Stimulated activated CD8-positive, alpha-beta memory T cell treated with anti-CD3 and anti-CD28 coated beads, Interleukin-15, amount 100 ng/mL, for 24 hours (primary cell): ENCODE data around the gene KIDINS220.

Experiments used
- DNase-seq: peaks from one replicate; pipeline ENCODE4 v3.0.0-alpha.2; 2020; ENCODE audit warnings: low read depth

The KIDINS220 gene

DNA sequence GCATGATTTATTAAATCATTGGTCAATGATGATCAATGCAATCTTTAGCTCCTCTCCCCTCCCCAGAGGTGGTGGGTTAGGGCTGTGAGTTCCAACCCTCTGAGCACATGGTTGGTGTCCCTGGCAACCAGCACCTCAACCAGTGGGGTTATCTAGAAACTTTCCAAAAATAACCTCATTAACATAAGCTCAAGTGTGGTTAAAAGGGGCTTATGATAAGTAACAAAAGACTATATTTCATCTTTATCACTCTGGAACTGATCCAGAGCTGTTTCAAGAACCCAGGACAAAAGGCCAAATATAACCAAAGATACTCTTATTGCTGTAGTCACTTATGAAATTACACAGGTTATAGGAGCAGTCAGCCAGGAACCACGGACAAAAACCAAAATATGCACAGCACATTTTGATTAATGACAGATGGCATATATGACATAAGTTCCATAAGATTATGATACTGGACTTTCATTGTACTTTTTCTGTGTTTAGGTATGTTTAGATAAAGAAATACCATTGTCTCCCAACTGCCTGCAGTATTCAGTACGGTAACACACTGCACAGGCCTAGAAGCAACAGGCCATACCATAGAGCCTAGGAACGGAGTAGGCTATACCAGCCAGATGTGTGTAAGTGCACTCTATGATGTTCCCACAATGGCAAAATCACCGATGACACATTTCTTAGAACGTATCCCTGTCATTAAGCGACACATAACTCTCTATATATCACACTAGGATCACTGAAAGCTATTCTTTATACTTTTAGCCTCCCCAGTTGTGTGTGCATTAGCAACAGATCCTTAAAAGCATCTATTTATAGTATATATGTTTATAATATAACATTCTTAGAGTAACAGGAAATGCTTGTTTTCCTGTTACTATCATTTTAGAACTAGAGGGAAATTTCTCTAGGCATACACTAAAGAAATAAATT lies 31.9 kb downstream of the KIDINS220 start:
- DNase-seq: no peak

DNA sequence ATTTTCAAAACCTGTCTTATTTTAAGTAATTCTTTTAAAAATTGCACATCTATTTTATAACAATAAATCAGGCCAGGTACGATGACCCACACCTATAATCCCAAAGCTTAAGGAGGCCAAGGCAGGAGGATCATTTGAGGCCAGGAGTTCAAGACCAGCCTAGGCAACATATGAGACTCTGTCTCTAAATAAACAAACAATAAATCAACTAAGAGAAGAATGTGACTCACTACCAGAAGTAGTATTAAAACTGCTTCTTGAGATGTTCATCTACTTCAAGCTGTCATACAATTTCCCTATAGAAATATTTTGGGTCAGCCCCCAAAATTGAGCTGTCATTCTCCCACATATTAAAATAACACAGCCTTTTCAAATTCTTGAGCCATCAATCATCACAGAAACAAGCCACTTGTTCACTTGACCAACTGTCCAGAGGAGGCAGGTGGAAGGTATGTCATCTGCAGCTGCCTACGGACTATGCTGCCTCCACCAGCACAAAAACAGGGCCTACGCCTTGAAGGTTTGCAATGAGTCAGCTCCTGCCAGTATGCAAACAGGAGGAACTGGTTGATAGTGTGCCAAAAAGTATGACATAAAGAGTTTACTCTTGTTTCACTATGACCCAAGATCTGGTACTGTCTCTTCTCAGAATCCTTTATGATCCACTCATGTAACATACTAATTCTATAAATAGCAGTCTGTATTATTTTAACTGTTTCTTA lies 33.6 kb downstream of the KIDINS220 start:
- DNase-seq: no peak

DNA sequence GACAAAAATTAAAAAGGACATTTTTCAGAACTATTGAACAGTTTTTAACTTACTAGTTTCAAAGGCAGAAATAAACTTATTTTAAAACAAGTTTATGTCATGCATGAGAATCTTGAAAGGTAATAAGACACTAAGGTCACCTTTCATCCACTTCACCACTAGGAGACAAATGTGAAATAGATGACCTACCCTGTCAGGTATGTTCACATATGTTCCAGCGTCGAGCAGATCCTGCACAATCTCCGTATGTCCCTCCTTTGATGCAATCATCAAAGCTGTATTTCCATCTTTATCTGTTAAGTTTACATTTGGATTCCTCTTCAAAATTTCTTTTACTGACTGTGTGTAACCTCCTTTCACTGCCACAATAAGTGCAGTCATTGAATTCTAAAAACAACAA lies 34.7 kb downstream of the KIDINS220 start:
- no peak for DNase-seq

DNA sequence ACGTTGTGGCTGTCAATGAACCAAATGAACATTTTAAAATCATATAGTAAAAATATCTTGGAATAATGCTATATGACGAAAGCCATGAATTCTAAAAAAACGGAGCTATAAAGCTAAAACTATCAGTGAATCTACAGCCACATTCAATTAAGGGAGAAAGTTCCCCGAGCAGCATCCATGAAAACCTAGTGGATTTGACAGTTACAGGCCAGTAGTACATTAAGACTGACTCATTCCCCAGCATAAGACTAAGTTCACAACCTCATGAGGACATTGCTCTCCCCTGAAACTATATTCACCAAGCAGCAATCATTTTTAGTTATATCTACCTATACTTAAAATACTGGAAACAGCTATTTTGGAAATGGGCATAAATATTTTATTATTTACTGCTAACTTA lies 36.6 kb downstream of the KIDINS220 start:
- DNase-seq: no peak

DNA sequence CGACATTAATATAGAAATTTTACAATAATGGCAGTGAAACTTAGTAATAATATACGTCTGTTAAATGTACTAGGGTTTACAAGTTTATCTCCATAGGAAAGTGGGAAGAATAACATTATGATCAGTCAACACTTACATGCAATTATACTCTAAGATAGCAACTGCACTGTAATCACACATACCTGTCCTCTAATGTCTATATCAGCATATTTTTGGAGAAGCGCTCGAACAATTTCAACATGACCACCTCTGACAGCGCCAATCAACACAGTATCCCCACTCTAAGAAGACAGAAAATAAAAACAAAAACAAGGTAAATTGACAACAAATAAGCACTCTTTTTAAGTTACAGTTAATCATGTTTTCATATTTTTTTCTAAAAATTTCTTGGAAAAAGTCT lies 37.2 kb downstream of the KIDINS220 start:
- DNase-seq: no peak

DNA sequence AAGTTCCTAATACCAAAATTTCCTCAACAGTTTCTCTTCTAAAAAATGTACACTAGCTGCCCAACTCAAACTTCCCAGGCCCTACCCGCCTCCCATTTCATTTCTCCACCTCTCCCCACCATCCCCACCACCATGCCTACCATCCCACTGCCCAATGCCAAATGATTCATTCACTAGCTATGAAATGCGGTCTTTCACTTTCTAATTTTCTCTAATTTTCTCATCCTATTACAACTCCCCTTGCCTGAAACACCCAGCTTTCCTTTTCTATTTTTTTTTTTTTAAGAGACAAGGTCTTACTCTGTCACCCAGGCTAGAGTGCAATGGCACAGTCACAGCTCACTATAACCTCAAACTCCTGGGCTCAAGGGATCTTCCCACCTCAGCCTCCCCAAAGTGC lies 38.4 kb downstream of the KIDINS220 start:
- no peak for DNase-seq

DNA sequence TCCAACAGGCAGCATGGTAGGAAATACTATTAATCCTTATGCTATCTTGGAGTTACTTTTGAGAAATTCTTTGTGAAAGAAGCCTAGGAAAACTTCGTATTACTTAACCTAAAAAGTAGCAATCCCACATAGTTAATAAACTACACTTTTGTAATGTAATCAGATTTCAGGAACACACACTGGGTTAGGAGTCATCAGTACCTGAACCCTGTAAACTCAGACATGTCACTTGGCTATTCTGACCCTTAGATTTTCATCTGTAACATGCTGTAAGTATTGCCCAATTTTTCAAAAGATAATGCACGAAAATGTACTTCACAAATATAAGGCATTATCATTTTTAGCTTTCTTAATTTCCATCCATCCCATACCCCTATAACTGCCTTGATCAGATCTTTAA lies 39.0 kb downstream of the KIDINS220 start:
- DNase-seq: no peak

DNA sequence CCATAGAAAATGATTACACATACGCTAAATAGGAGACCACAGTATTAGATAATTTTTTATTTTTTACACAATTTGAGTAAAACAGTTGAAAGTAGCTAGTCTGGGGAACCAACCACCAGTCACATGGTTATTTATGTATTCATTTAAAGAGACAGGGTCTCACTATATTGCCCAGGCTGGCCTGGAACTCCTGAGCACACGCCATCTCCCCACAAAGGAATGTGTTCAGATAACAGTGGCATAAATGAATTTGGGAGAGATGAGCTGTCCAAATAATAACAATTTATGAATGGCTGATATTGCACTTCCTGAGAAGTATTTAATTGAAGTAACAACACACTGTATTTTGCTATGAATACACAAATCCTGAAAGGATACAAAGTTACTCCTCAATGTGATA lies 39.7 kb downstream of the KIDINS220 start:
- no peak for DNase-seq

DNA sequence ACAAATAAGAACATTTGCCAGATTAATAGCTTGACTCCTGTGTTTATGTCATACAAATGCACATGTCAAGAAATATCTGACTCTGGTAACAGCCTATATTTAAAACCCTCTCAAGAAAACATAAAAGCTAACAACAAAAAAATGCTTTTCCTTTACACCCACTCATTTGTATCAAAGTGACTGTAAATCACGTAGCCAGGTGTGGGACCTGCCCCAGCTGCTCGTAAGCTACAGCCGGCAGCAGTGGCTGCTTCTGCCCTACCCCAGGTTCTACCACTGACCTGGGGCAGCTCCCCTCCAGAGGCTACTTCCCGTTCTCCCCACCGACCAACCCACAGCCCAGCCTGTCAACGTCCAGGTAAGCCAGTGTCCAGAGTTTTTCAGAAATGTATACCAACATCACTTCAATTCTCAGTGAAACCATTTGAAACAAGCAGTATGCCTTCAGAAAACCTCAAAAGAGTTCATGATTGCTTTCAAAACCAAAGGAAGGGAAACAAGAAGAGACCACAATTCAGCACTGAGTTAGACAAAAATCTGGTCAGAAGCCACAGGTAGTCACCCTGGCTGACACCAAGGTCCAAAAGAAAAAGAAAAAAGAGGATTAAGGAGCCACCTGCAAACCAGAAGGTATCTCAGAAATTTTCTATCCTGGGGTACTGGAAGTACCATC lies 40.4 kb downstream of the KIDINS220 start:
- no peak for DNase-seq

DNA sequence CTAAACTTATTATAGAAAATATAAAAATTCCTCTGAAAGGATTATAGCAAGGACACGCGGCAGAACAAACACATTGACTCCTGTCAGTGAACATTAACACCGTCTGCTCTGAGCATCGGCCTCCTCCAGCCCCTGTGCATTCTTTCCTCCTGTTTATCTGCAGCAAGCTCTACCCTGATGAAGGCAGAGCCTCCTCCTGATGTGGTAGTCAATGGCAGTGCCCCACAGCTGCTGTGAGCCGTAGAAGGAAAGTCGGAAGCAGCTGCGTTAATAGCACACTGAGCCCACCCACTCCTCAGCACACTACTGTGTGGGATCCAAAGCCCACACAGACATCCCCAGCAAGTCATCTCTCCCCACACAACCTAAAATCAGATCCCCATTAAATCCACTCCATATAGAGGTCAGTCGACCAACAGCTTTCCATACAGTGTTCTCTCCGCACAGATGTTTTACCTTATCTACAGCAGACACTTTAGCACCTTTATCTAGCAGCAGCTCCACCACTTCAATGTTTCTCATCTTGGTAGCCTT lies 41.0 kb downstream of the KIDINS220 start:
- no peak for DNase-seq

DNA sequence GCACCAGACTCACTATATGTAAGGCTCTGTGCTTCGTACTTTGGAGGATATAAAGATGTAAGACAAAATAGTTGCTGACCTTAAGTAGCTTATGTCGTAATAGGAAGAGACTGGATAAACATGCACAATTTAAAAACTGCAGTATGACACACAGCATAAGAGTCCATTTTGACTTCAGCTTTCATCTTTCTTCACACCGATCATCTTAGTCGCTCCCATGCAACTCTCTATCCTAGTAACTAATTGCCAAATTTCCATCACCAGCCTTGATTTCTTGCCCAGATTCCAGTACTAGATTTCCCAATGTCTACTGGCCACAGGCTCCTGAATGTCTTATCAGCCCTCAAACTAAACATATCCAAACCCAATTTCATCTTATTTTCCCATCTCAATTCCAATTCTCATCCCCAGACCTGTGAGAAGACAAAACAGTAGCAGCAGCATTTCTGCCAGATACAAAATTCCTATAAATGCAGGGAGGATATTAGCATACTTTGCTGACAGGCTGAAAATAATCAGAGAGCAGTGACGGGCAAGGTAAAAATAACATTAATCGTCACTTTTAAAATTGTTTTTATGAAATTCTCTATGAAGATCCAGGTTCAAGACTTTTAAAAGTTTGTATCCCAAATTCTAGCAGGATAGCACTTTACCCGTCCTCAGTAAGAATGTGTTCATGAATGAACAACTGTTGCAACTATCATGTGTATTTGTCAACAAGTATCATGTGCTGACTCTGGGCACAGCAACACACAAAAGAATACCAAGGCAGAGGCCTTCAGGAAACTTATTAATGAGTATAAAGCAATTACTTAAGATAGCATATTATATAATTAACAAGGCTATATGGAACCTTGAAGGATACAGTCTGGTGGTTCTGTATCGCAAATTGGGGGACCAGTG lies 42.2 kb downstream of the KIDINS220 start:
- DNase-seq: no peak

DNA sequence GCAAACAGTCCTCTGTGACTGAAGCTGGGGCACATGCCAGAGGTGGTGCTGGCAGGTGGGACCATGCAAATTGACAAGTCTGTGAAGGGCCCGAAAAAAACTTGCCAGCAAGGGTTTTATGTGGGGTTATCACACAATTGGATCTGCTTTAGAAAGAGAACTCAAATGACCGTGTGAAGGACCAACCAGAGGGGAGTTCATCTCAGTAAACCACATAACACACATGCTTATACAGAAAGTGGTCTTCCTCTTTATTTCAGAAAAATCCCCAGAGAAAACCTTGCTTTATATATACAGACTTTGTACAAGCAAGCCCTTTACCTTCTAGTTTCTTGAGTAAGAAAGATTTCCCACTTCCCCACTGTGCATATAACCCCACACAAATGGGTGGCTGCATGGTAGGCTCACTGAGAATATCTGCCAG lies 46.7 kb downstream of the KIDINS220 start:
- DNase-seq: no peak

DNA sequence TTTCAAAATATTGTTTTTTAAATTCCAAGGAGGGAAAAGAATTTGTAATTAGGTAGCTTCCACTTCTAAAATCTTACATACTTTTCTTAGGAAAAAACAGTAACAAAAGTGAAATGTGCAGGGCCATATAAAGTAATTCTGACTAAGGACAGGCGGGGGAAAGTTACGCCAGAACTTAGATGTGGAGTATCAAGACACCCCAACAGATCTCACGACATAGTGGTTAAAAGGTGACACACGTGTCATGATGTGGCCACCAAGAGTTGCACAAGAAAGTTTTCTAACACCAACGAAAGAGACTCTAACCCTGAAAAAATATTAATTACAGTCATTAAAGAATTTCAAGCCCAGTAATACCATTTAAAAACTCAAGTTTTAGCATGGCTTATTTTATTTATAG lies 51.0 kb downstream of the KIDINS220 start:
- DNase-seq: no peak

DNA sequence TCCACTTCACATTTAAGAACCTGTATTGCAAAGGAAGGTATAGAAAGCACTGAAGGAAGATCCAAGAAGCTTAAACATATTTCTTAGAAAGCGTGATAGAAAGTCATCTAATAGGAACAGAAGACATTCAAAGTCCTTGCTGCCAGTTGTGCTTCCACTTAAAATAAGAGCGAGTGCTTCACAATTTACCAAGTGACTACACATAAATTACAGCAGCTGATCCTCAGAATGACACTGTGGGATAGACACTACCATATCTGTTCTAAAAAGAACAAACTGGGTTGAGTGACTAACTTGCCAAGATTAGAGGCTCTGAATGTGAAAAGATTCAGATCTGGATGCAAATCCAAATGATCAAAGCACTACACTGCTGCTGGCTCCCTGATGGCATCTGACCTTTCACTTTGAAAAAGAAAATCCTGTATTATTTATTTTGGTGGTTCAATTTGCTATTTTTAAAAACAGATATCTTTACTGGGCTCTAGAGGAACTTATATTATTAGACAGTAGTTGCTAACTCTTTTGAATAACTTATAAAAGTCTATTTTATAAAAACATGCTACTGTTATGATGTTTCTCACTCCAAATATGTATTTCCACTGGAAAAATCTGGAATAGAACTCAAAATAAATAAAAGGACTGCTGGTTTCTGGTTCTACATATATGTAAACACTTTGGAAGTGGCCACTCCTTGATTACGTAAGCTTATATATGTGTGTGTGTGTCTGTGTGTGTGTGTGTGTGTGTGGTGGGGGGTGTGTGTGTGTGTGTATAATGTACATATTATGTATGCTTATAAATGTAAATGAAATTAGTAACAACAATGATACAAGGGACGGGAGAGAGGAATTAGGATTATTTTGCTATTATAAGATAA lies 57.4 kb downstream of the KIDINS220 start:
- DNase-seq: no peak

DNA sequence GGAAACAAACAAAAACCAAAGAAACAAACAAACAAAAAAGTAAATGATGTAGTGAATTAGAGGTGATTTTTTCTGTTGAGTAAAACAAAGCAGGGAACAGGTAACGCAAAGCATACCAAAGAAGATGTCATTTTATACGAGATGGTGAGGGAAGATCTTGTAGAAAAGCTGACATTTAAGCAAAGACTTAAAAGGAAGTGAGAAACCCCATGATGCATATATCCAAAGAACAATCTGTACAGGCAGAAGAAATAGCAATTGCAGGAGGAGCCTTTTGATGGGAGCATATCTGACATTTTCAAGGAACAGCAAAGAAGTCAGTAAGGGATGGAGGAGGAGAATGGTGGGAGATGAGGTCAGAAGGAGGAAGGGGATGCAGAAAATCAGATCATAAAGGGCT lies 63.0 kb downstream of the KIDINS220 start:
- DNase-seq: no peak

DNA sequence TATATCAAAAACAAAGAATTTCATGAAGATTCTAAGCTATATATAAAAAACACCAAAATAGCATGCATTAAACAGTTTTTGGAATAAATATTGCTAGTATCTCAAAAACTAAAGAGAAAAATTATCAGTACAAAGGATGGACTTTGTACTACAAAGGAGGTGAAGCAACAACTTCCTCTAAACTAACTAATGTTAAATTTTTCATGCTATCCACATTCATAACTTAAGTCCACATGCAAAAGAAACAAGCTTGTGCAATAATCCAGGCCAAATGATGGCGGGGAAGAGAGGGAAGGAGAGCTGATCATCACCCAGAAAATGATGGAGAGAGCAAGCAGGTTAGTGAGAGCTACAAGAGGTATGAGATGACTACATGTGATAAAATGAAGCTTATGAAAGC lies 70.1 kb downstream of the KIDINS220 start:
- no peak for DNase-seq

DNA sequence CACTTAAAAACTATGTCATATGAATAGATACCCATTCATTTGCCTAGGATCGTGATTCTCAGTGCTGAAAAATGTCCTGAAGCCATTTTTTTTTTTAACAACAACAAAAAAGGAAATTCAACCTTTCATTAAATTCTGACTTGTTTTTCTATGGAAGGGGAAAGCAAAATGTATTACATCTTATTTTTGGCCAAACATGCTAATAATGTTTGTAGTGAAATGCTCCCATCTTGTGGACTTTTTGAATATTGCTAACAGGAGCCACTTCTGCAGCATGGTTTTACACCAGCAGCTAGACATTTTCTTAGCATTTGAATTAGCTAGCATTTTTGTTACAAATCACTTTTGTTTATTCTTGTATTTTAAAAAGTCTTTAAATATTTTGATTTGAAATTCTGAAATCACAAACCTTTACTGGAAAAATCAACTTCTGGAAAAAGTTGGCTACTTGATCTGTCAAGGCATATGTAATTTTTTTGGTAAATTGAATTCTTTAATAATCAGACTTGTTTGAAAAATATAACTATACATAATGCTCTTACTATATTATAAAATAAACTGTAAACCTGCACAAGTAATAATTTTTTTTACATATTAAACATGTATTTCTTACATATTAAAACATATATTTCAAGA lies 75.8 kb downstream of the KIDINS220 start:
- no peak for DNase-seq

DNA sequence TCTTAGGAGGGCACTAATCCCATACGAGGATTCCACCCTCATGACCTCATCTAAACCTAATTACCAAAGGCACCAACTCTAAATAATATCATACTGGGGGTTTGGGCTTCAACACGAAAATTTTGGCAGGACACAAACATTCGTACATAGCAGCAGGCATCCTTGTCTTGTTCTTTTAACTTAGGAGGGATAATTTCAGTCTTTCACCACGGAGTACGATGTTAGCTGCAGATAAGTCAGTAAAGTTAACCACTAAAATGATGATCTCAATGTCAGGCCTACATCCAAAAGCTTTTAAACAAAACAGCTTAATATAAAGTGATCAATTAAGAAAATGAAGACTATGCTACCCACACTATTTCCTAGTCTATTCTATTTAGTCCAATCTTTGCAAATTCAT lies 80.7 kb downstream of the KIDINS220 start:
- no peak for DNase-seq

DNA sequence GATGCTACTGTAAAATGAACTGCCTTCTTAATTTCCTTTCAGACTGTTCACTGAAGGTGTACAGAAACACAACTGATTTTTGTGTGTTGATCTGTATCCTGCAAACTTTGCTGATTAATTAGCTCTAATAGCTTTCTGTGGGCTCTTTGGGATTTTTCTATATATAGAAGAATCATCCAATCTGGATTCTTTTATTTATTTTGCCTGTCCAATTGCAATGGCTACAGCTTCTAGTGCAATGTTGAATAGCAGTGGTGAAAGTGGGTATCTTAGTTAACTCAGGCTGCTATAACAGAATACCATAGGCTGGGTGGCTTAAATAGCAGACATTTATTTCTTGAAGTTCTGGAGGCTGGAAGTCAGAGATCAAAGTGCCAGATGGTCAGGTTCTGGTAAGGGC lies 81.2 kb downstream of the KIDINS220 start:
- no peak for DNase-seq
